Liver (tissue), 9 donors: ENCODE data around the gene CMC4. TPM values are rescaled to one million over a fixed set of nuclear protein-coding genes. Genes with fewer than 3 reads are reported as not detected.

ENCODE experiments used
- DNase-seq: peaks from one replicate; pipeline ENCODE4 v3.0.0-alpha.2; 2017; ENCODE audit warnings: low spot score
- H3K27ac ChIP-seq, 2 donors: one replicate each; pipeline ENCODE4 v1.7.0; 2013; ENCODE audit warnings: inconsistent platforms in 2 of 2, low read length in 2 of 2, control low read depth in 1 of 2, low read depth in 1 of 2, mild to moderate bottlenecking in 1 of 2
- H3K27me3 ChIP-seq, 4 donors: one replicate each; pipeline versions ENCODE4 v1.6.1 to v1.7.0; 2013; ENCODE audit warnings: low read length in 3 of 4, inconsistent platforms in 1 of 4, mild to moderate bottlenecking in 1 of 4, moderate library complexity in 1 of 4; ENCODE audit not compliant: control insufficient read depth in 4 of 4, insufficient read depth in 4 of 4
- H3K36me3 ChIP-seq, 4 donors: one replicate each; pipeline versions ENCODE4 v1.6.1 to v1.7.0; 2013; ENCODE audit warnings: low read length in 3 of 4, mild to moderate bottlenecking in 3 of 4, low read depth in 1 of 4, moderate library complexity in 1 of 4; ENCODE audit not compliant: control insufficient read depth in 4 of 4, insufficient read depth in 3 of 4
- H3K4me1 ChIP-seq, 4 donors: one replicate each; pipeline versions ENCODE4 v1.6.1 to v1.7.0; 2013; ENCODE audit warnings: low read length in 3 of 4, mild to moderate bottlenecking in 3 of 4, moderate library complexity in 1 of 4; ENCODE audit not compliant: control insufficient read depth in 4 of 4, insufficient read depth in 4 of 4
- H3K4me3 ChIP-seq, 3 donors: one replicate each; pipeline versions ENCODE4 v1.6.1 to v1.7.0; 2013; ENCODE audit warnings: low read length in 3 of 3, control low read depth in 1 of 3, low read depth in 1 of 3, mild to moderate bottlenecking in 1 of 3
- H3K9ac ChIP-seq, 2 donors: one replicate each; pipeline ENCODE4 v1.7.0; 2013; ENCODE audit warnings: low read length in 2 of 2, mild to moderate bottlenecking in 2 of 2, moderate library complexity in 2 of 2, control low read depth in 1 of 2, low read depth in 1 of 2
- H3K9me3 ChIP-seq, 4 donors: one replicate each; pipeline versions ENCODE4 v1.6.1 to v1.7.0; 2013; ENCODE audit warnings: low read length in 3 of 4; ENCODE audit not compliant: control insufficient read depth in 4 of 4
- EGR1 ChIP-seq, 2 donors: IDR thresholded peaks; 2 replicates each; pipeline ENCODE4 v1.6.1; 2016 to 2018; ENCODE audit warnings: antibody characterized with exemption in 2 of 2, low read depth in 2 of 2
- FOXA1 ChIP-seq: IDR thresholded peaks from 2 replicates; pipeline ENCODE4 v1.6.1; 2016; ENCODE audit warnings: antibody characterized with exemption
- FOXA2 ChIP-seq: IDR thresholded peaks from 2 replicates; pipeline ENCODE4 v1.6.1; 2016; ENCODE audit warnings: antibody characterized with exemption
- GABPA ChIP-seq, 2 donors: IDR thresholded peaks in 1 of 2; conservative IDR thresholded peaks in 1 of 2; 2 replicates each; pipeline ENCODE4 v1.6.1; 2016; ENCODE audit warnings: antibody characterized with exemption in 2 of 2, mild to moderate bottlenecking in 1 of 2, moderate library complexity in 1 of 2
- HNF4A ChIP-seq, 2 donors: conservative IDR thresholded peaks; 2 replicates each; pipeline ENCODE4 v1.6.1; 2016; ENCODE audit warnings: antibody characterized with exemption in 2 of 2, mild to moderate bottlenecking in 2 of 2
- JUND ChIP-seq, 2 donors: IDR thresholded peaks; 2 replicates each; pipeline ENCODE4 v1.6.1; 2016; ENCODE audit warnings: antibody characterized with exemption in 2 of 2
- NR2F2 ChIP-seq: IDR thresholded peaks from 2 replicates; pipeline ENCODE4 v1.6.1; 2016; ENCODE audit warnings: antibody characterized with exemption
- RXRA ChIP-seq, 2 donors: IDR thresholded peaks; 2 replicates each; pipeline ENCODE4 v1.6.1; 2017 to 2018; ENCODE audit warnings: antibody characterized with exemption in 2 of 2, mild to moderate bottlenecking in 1 of 2
- SP1 ChIP-seq: IDR thresholded peaks from 2 replicates; pipeline ENCODE4 v1.6.1; 2018; ENCODE audit warnings: antibody characterized with exemption, mild to moderate bottlenecking
- TAF1 ChIP-seq: conservative IDR thresholded peaks from 2 replicates; pipeline ENCODE4 v1.6.1; 2016; ENCODE audit warnings: antibody characterized with exemption, mild to moderate bottlenecking
- WGBS: extraction: QIAGEN DNeasy Blood & Tissue Kit; methylation state at CpG from one replicate; pipeline ENCODE4 v1.1.7; 2013; 5-methylcytosine and 5-hydroxymethylcytosine counted together
- polyA plus RNA-seq, 2 donors: library from polyadenylated mRNA; stranded (reverse) in 1 of 2; unstranded in 1 of 2; fragments of 200-250 nt in 1 of 2; fragments of >200 nt in 1 of 2; fragmentation: Nextera tagmentation in 1 of 2; extraction: Ambion mirVana in 1 of 2; gene quantifications; one replicate each; pipeline versions ENCODE4 v1.2.1 to v1.2.3, GENCODE V29; 2013 to 2015
- total RNA-seq, 2 donors: library from RNA; depleted of rRNA; stranded (reverse); fragments of >200 nt; gene quantifications; one replicate each; pipeline ENCODE4 v1.2.3, GENCODE V29; 2014
- TF ChIP-seq, protein P1 (sequence below): IDR thresholded peaks from 2 replicates; pipeline ENCODE4 v1.6.1; 2016; ENCODE audit warnings: antibody characterized with exemption
- TF ChIP-seq, protein P2 (sequence below): IDR thresholded peaks from 2 replicates; pipeline ENCODE4 v1.6.1; 2016; ENCODE audit warnings: antibody characterized with exemption
- TF ChIP-seq, protein P3 (sequence below): fragments of 150-350 bp; IDR thresholded peaks from 2 replicates; pipeline ENCODE4 v1.5.1; 2017; ENCODE audit warnings: improper control_type of control experiment, low read depth, low read length; ENCODE audit not compliant: missing input control
- TF ChIP-seq, protein P4 (sequence below): IDR thresholded peaks from 2 replicates; pipeline ENCODE4 v1.6.1; 2016; ENCODE audit warnings: antibody characterized with exemption, mild to moderate bottlenecking
- donor health status: healthy.
- donor health status: healthy.
- donor health status: healthy.
- donor health status: healthy.
- donor health status: healthy.

CMC4 gene
- total and polyA plus RNA-seq, 4 donors: 4.2 to 17.3 (median 10.4) TPM

DNA sequence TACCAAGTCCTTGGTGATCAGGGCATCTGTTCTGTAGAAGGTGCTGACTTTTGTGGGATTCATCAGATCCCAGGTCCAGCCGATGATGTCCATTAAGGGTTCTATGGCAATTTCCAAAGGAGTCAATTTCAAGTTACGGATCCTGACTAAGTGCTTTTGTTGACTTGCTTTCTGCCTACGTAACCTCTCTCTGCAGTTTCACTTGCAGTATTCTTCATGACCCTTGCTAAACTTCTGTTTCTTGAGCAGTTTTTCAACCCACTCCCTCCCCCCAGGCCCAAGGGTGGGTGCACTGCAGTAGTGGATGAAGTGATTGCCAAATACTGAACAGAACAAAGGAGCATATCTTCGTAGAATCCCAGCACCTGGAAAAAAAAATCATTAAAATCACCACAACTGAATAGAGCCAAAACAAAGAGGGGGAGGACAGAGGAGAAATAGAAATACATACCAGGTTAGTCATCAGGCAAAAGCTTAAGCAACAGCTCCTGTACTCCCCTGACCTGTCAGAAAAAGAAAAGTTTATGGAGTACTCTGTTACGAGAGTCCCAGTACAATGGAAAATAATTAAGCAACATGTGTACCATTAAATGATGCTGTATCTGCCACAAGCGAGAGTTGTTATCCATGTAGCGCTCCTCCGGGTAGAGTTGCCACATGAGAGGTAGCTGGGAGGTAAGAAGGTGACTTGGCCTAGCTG lies 5.8 kb downstream of the CMC4 start:
- WGBS: 76% methylated on average over 8 of the region's 8 CpGs
- Histone ChIP-seq H3K9me3 (no peaks in the 10 kb centered on the region), H3K27me3 (no peaks in the 10 kb centered on the region), H3K9ac (no peak overlapping the region), H3K4me1 (peaks cover 0 to 7% (median 3%) of the 10 kb centered on the region in 4 donors), H3K4me3 (no peak overlapping the region), H3K27ac (peak overlapping the region; percentile 34 to 62), H3K36me3 (peaks cover 0 to 5% (median 0%) of the 10 kb centered on the region in 4 donors)
- TF ChIP-seq SP1 (peak; percentile 23), HNF4A (conservative IDR thresholded peaks at IDR 0.05) (peak in 1 of 2 donors; percentile 31), EGR1 (IDR thresholded peaks at IDR 0.05; ENCODE audit: low read depth in 2 of 2) (peak in 1 of 2 donors; percentile 53), JUND (IDR thresholded peaks at IDR 0.05) (peak; percentile 40 to 51), NR2F2 (no peak), RXRA (IDR thresholded peaks at IDR 0.05) (peak; percentile 32 to 75)
- TF ChIP-seq, protein P1, sequence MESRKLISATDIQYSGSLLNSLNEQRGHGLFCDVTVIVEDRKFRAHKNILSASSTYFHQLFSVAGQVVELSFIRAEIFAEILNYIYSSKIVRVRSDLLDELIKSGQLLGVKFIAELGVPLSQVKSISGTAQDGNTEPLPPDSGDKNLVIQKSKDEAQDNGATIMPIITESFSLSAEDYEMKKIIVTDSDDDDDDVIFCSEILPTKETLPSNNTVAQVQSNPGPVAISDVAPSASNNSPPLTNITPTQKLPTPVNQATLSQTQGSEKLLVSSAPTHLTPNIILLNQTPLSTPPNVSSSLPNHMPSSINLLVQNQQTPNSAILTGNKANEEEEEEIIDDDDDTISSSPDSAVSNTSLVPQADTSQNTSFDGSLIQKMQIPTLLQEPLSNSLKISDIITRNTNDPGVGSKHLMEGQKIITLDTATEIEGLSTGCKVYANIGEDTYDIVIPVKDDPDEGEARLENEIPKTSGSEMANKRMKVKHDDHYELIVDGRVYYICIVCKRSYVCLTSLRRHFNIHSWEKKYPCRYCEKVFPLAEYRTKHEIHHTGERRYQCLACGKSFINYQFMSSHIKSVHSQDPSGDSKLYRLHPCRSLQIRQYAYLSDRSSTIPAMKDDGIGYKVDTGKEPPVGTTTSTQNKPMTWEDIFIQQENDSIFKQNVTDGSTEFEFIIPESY: no peak
- no peak for DNase-seq

DNA sequence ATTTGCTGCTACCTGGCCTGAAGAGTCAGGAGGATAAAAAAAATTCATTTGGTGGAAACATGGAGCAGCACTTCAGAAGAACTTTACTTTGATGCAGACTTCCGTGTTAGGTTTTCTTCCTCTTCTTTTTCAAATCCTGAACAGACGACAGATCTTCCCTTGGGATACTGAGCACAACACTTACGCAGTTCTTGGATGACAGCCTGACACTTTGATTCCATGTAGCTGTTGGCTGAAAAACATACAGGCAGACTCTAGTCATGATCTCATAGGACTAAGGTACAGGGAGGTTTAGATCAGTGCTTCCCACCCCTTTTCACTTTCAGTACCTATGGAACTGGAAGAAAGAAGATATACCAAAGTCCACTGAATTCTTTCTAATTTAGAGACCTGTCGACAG lies 9.2 kb downstream of the CMC4 start:
- Histone ChIP-seq H3K9ac (no peak overlapping the region), H3K27me3 (no peaks in the 10 kb centered on the region), H3K4me1 (peaks cover 2 to 12% (median 9%) of the 10 kb centered on the region in 4 donors), H3K9me3 (no peaks in the 10 kb centered on the region), H3K27ac (no peak overlapping the region), H3K36me3 (peaks cover 0 to 5% (median 1%) of the 10 kb centered on the region in 4 donors), H3K4me3 (no peak overlapping the region)
- no peak for TF ChIP-seq FOXA2
- TF ChIP-seq, protein P2, sequence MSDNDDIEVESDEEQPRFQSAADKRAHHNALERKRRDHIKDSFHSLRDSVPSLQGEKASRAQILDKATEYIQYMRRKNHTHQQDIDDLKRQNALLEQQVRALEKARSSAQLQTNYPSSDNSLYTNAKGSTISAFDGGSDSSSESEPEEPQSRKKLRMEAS: no peak
- no peak for TF ChIP-seq GABPA (IDR thresholded peaks at IDR 0.05 in 1 of 2, conservative IDR thresholded peaks at IDR 0.05 in 1 of 2)
- no peak for TF ChIP-seq JUND (IDR thresholded peaks at IDR 0.05)
- TF ChIP-seq, protein P3, sequence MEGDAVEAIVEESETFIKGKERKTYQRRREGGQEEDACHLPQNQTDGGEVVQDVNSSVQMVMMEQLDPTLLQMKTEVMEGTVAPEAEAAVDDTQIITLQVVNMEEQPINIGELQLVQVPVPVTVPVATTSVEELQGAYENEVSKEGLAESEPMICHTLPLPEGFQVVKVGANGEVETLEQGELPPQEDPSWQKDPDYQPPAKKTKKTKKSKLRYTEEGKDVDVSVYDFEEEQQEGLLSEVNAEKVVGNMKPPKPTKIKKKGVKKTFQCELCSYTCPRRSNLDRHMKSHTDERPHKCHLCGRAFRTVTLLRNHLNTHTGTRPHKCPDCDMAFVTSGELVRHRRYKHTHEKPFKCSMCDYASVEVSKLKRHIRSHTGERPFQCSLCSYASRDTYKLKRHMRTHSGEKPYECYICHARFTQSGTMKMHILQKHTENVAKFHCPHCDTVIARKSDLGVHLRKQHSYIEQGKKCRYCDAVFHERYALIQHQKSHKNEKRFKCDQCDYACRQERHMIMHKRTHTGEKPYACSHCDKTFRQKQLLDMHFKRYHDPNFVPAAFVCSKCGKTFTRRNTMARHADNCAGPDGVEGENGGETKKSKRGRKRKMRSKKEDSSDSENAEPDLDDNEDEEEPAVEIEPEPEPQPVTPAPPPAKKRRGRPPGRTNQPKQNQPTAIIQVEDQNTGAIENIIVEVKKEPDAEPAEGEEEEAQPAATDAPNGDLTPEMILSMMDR: no peak
- TF ChIP-seq NR2F2: no peak
- no peak for TF ChIP-seq SP1
- TF ChIP-seq FOXA1: no peak
- TF ChIP-seq HNF4A (conservative IDR thresholded peaks at IDR 0.05): no peak
- no peak for TF ChIP-seq EGR1 (IDR thresholded peaks at IDR 0.05; ENCODE audit: low read depth in 2 of 2)
- no peak for TF ChIP-seq TAF1
- TF ChIP-seq, protein P4, sequence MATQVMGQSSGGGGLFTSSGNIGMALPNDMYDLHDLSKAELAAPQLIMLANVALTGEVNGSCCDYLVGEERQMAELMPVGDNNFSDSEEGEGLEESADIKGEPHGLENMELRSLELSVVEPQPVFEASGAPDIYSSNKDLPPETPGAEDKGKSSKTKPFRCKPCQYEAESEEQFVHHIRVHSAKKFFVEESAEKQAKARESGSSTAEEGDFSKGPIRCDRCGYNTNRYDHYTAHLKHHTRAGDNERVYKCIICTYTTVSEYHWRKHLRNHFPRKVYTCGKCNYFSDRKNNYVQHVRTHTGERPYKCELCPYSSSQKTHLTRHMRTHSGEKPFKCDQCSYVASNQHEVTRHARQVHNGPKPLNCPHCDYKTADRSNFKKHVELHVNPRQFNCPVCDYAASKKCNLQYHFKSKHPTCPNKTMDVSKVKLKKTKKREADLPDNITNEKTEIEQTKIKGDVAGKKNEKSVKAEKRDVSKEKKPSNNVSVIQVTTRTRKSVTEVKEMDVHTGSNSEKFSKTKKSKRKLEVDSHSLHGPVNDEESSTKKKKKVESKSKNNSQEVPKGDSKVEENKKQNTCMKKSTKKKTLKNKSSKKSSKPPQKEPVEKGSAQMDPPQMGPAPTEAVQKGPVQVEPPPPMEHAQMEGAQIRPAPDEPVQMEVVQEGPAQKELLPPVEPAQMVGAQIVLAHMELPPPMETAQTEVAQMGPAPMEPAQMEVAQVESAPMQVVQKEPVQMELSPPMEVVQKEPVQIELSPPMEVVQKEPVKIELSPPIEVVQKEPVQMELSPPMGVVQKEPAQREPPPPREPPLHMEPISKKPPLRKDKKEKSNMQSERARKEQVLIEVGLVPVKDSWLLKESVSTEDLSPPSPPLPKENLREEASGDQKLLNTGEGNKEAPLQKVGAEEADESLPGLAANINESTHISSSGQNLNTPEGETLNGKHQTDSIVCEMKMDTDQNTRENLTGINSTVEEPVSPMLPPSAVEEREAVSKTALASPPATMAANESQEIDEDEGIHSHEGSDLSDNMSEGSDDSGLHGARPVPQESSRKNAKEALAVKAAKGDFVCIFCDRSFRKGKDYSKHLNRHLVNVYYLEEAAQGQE: no peak
- DNase-seq: no peak
- 93% methylated on average over 4 of the region's 4 CpGs for WGBS
